Hepatocyte (in vitro differentiated cells): Measurements from ENCODE around the gene PLXND1. TPM values are rescaled to one million over a fixed set of nuclear protein-coding genes. Genes with fewer than 3 reads are reported as not detected.

Source experiments
- DNase-seq: peaks from one replicate; pipeline ENCODE4 v3.0.0-alpha.2; 2016; ENCODE audit warnings: low spot score
- H2AFZ ChIP-seq: fragments of 200-600 bp; sonication (generic); 2 replicates; pipeline ENCODE4 v1.6.0; 2016; ENCODE audit warnings: antibody characterized with exemption, mild to moderate bottlenecking
- H3K27ac ChIP-seq: fragments of 200-600 bp; sonication (generic); 2 replicates; pipeline ENCODE4 v1.5.1; 2016; ENCODE audit warnings: mild to moderate bottlenecking
- H3K27me3 ChIP-seq: fragments of 200-600 bp; sonication (generic); 2 replicates; pipeline ENCODE4 v1.6.1; 2016
- H3K36me3 ChIP-seq: fragments of 200-600 bp; sonication (generic); replicated peaks from 2 replicates; pipeline ENCODE4 v1.5.1; 2016; ENCODE audit warnings: low read depth; ENCODE audit not compliant: insufficient read depth
- H3K4me1 ChIP-seq: fragments of 200-600 bp; sonication (generic); 2 replicates; pipeline ENCODE4 v1.5.1; 2016; ENCODE audit warnings: mild to moderate bottlenecking, moderate library complexity; ENCODE audit not compliant: insufficient read depth
- H3K4me2 ChIP-seq: fragments of 200-600 bp; sonication (generic); 2 replicates; pipeline ENCODE4 v1.6.0; 2016
- H3K4me3 ChIP-seq: fragments of 200-600 bp; sonication (generic); 2 replicates; pipeline ENCODE4 v1.5.1; 2016; ENCODE audit warnings: mild to moderate bottlenecking
- H3K79me2 ChIP-seq: fragments of 200-600 bp; sonication (generic); 2 replicates; pipeline ENCODE4 v1.6.0; 2017; ENCODE audit warnings: mild to moderate bottlenecking
- H3K9me2 ChIP-seq: fragments of 200-600 bp; sonication (generic); replicated peaks from 2 replicates; pipeline ENCODE4 v1.6.0; 2017; ENCODE audit warnings: mild to moderate bottlenecking; ENCODE audit not compliant: insufficient read depth
- H3K9me3 ChIP-seq: fragments of 200-600 bp; sonication (generic); 2 replicates; pipeline ENCODE4 v1.5.1; 2016; ENCODE audit warnings: low read depth, mild to moderate bottlenecking
- H4K20me1 ChIP-seq: fragments of 200-600 bp; sonication (generic); 2 replicates; pipeline ENCODE4 v1.6.0; 2016; ENCODE audit warnings: mild to moderate bottlenecking; ENCODE audit not compliant: insufficient read depth, poor library complexity, severe bottlenecking
- EZH2 ChIP-seq: fragments of 200-600 bp; sonication (generic); IDR thresholded peaks from 2 replicates; pipeline ENCODE4 v1.6.1; 2016; ENCODE audit warnings: antibody characterized with exemption, mild to moderate bottlenecking, borderline replicate concordance
- EZH2phosphoT487 ChIP-seq: fragments of 200-600 bp; sonication (generic); IDR thresholded peaks from one replicate; pipeline ENCODE4 v1.6.1; 2018; ENCODE audit warnings: antibody characterized with exemption, mild to moderate bottlenecking, low read depth, moderate library complexity; ENCODE audit not compliant: unreplicated experiment, severe bottlenecking
- WGBS: methylation state at CpG from one replicate; pipeline ENCODE4 v1.1.6; 2016; ENCODE audit warnings: low lambda C conversion rate; ENCODE audit errors: missing lambda C conversion rate; 5-methylcytosine and 5-hydroxymethylcytosine counted together
- polyA plus RNA-seq: library from polyadenylated mRNA; unstranded; fragments of >200 nt; fragmentation: Nextera tagmentation; extraction: Ambion mirVana; gene quantifications from 2 replicates; pipeline ENCODE4 v1.2.1, GENCODE V29; 2016
- total RNA-seq: library from RNA; depleted of rRNA; stranded (reverse); fragments of >200 nt; gene quantifications from 2 replicates; pipeline ENCODE4 v1.2.3, GENCODE V29; 2014
- TF ChIP-seq, protein P1 (sequence below): fragments of 200-600 bp; sonication (generic); IDR thresholded peaks from 2 replicates; pipeline ENCODE4 v1.5.1; 2016; ENCODE audit warnings: antibody characterized with exemption, mild to moderate bottlenecking; ENCODE audit not compliant: poor library complexity

The PLXND1 gene
- total and polyA plus RNA-seq, 2 experiments from 2014 or later, result 36.3 to 45.3 TPM

GRCh38 chr3:129632056-129632455 is 25.6 kb upstream of the PLXND1 start:
- Histone ChIP-seq H2AFZ (no peak overlapping the region), H3K4me2 (no peak overlapping the region), H3K4me1 (peaks cover 8% of the 10 kb centered on the region), H3K9me2 (no peaks in the 10 kb centered on the region), H3K79me2 (no peaks in the 10 kb centered on the region), H3K4me3 (no peak overlapping the region), H3K27me3 (no peaks in the 10 kb centered on the region), H3K36me3 (no peaks in the 10 kb centered on the region), H4K20me1 (no peaks in the 10 kb centered on the region), H3K27ac (no peak overlapping the region), H3K9me3 (no peaks in the 10 kb centered on the region)
- 86% methylated on average over 7 of the region's 9 CpGs for WGBS
- no peak for DNase-seq
- no peak for TF ChIP-seq EZH2
- TF ChIP-seq, protein P1, sequence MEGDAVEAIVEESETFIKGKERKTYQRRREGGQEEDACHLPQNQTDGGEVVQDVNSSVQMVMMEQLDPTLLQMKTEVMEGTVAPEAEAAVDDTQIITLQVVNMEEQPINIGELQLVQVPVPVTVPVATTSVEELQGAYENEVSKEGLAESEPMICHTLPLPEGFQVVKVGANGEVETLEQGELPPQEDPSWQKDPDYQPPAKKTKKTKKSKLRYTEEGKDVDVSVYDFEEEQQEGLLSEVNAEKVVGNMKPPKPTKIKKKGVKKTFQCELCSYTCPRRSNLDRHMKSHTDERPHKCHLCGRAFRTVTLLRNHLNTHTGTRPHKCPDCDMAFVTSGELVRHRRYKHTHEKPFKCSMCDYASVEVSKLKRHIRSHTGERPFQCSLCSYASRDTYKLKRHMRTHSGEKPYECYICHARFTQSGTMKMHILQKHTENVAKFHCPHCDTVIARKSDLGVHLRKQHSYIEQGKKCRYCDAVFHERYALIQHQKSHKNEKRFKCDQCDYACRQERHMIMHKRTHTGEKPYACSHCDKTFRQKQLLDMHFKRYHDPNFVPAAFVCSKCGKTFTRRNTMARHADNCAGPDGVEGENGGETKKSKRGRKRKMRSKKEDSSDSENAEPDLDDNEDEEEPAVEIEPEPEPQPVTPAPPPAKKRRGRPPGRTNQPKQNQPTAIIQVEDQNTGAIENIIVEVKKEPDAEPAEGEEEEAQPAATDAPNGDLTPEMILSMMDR, result no peak
- TF ChIP-seq EZH2phosphoT487, result no peak

DNA sequence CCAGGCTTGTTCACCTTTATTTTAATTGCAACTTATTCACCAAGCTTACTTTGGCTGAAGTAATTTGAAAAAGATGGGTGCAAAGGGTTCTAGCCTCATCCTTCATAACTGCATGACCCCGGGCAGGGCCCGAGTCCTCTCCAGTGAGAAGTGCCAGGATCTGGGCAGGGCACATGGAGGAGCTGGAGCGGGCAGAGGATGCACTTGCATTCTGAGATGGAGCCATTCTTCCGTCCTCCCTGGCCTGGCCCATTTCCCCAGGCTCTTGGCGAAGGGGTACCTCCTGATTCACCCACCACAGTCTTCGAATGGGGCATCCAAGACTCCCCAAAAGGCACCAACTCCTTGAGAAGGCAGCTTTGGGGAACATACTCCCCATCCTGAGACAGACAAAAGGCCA is 22.5 kb upstream of the PLXND1 start:
- DNase-seq, result no peak
- Histone ChIP-seq H2AFZ (no peak overlapping the region), H3K4me3 (no peak overlapping the region), H3K4me2 (no peak overlapping the region), H3K79me2 (no peaks in the 10 kb centered on the region), H3K9me3 (no peaks in the 10 kb centered on the region), H3K27ac (no peak overlapping the region), H3K36me3 (no peaks in the 10 kb centered on the region), H4K20me1 (no peaks in the 10 kb centered on the region), H3K27me3 (no peaks in the 10 kb centered on the region), H3K4me1 (peaks cover 20% of the 10 kb centered on the region), H3K9me2 (no peaks in the 10 kb centered on the region)
- TF ChIP-seq, protein P1, result no peak
- TF ChIP-seq EZH2, result no peak
- TF ChIP-seq EZH2phosphoT487, result no peak
- WGBS, result 88% methylated on average over 6 of the region's 6 CpGs

- Histone ChIP-seq H3K79me2 (no peaks in the 10 kb centered on the region), H3K36me3 (no peaks in the 10 kb centered on the region), H3K27ac (peak overlapping the region; percentile 97), H3K9me3 (no peaks in the 10 kb centered on the region), H4K20me1 (no peaks in the 10 kb centered on the region), H3K4me3 (no peak overlapping the region), H3K27me3 (no peaks in the 10 kb centered on the region), H2AFZ (peak overlapping the region; percentile 23), H3K4me2 (peak overlapping the region; percentile 97), H3K4me1 (peaks cover 23% of the 10 kb centered on the region), H3K9me2 (no peaks in the 10 kb centered on the region)
- no peak for DNase-seq
- TF ChIP-seq, protein P1, result no peak
- no peak for TF ChIP-seq EZH2
- TF ChIP-seq EZH2phosphoT487, result no peak
- WGBS, result 32% methylated on average over 9 of the region's 9 CpGs
Measured at GRCh38 chr3:129628169-129628522, 21.7 kb upstream of the PLXND1 start.
